A673 (cell line): ENCODE measurements around the gene DOCK6. TPM values are rescaled to one million over a fixed set of nuclear protein-coding genes. Genes with fewer than 3 reads are reported as not detected.

ENCODE experiments used
- BruUV-seq: library from RNA; stranded (reverse); fragments of 400-500 nt; replicated peaks from 2 replicates; lab custom pipeline; 2021; lab: Mats Ljungman, UMichigan
- CTCF ChIA-PET: fragments of 300-600 bp; sonication (Branson Sonifier 250); formaldehyde crosslinking; loops from one replicate; lab custom pipeline; 2022; ENCODE audit warnings: antibody characterized with exemption; lab: Charles Lee
- POLR2A ChIA-PET: fragments of 300-600 bp; sonication (Branson Sonifier 250); formaldehyde crosslinking; loops from one replicate; lab custom pipeline; 2022; ENCODE audit warnings: antibody characterized with exemption; ENCODE audit not compliant: low non-redundant PET; lab: Charles Lee
- DNase-seq: peaks from one replicate; pipeline ENCODE4 v3.0.0-alpha.2; 2015; ENCODE audit warnings: low spot score
- H3K27ac ChIP-seq: fragments of 200-600 bp; sonication (generic); 2 replicates; pipeline ENCODE4 v1.5.1; 2016; ENCODE audit warnings: mixed run types, low read depth, mild to moderate bottlenecking, mixed read lengths, antibody characterized with exemption, low read length; ENCODE audit not compliant: poor library complexity, severe bottlenecking
- H3K27me3 ChIP-seq: fragments of 200-600 bp; sonication (generic); replicated peaks from 2 replicates; pipeline ENCODE4 v1.6.1; 2017; ENCODE audit warnings: mixed run types, low read depth, mild to moderate bottlenecking, mixed read lengths, antibody characterized with exemption, low read length; ENCODE audit not compliant: insufficient read depth, poor library complexity
- H3K36me3 ChIP-seq: fragments of 200-600 bp; sonication (generic); 2 replicates; pipeline ENCODE4 v1.6.1; 2016; ENCODE audit warnings: mixed run types, mild to moderate bottlenecking, mixed read lengths, antibody characterized with exemption, low read length; ENCODE audit not compliant: insufficient read depth, poor library complexity, severe bottlenecking
- H3K4me1 ChIP-seq: fragments of 200-600 bp; sonication (generic); 2 replicates; pipeline ENCODE4 v1.6.1; 2017; ENCODE audit warnings: mixed run types, mild to moderate bottlenecking, mixed read lengths, antibody characterized with exemption, low read length; ENCODE audit not compliant: insufficient read depth, poor library complexity, severe bottlenecking
- H3K4me3 ChIP-seq: fragments of 200-600 bp; sonication (generic); 2 replicates; pipeline ENCODE4 v1.5.1; 2016; ENCODE audit warnings: low read depth, mixed run types, mild to moderate bottlenecking, mixed read lengths, low read length; ENCODE audit not compliant: poor library complexity, severe bottlenecking
- H3K9me3 ChIP-seq: fragments of 200-600 bp; sonication (generic); 2 replicates; pipeline ENCODE4 v1.6.1; 2016; ENCODE audit warnings: mixed run types, low read depth, mild to moderate bottlenecking, mixed read lengths, antibody characterized with exemption, low read length; ENCODE audit not compliant: poor library complexity, severe bottlenecking
- CTCF ChIP-seq: fragments of 300-800, 200-600 bp; sonication (generic); conservative IDR thresholded peaks from 2 replicates; pipeline ENCODE4 v1.5.1; 2017; ENCODE audit warnings: low read depth, mild to moderate bottlenecking, antibody characterized with exemption, low read length, moderate library complexity, mixed read lengths
- EZH2 ChIP-seq: fragments of 200-600 bp; sonication (generic); IDR thresholded peaks from 2 replicates; pipeline ENCODE4 v1.6.1; 2017; ENCODE audit warnings: borderline replicate concordance, low read depth, mild to moderate bottlenecking, mixed read lengths, antibody characterized with exemption, low read length; ENCODE audit not compliant: poor library complexity, severe bottlenecking
- intact Hi-C: fragments of 100-400 bp; cut with micrococcal nuclease; formaldehyde crosslinking; loops from one replicate; pipeline ENCODE4 v1.10.0; 2022; ENCODE audit not compliant: unreplicated experiment
- total RNA-seq: library from RNA; stranded (reverse); gene quantifications from 2 replicates; pipeline ENCODE4 v1.2.3, GENCODE V29; 2021

Gene DOCK6
- total RNA-seq, 1 experiment from 2014 or later, result 15.6 TPM

GRCh38 chr19:11171144-11171543, 91.2 kb downstream of the DOCK6 start:
- no TSS peak for BruUV-seq
- POLR2A ChIA-PET, result no interaction called here
- Histone ChIP-seq H3K4me3 (no peak overlapping the region), H3K27me3 (no peaks in the 10 kb centered on the region), H3K4me1 (no peaks in the 10 kb centered on the region), H3K36me3 (peaks cover 45% of the 10 kb centered on the region), H3K27ac (no peak overlapping the region), H3K9me3 (no peaks in the 10 kb centered on the region)
- CTCF ChIA-PET, result no interaction called here
- DNase-seq, result no peak
- no peak for TF ChIP-seq CTCF
- TF ChIP-seq EZH2, result no peak
- intact Hi-C loops, result no loop called here

GRCh38 chr19:11169896-11170678, 92.2 kb downstream of the DOCK6 start:
- Histone ChIP-seq H3K27ac (no peak overlapping the region), H3K4me3 (no peak overlapping the region), H3K27me3 (no peaks in the 10 kb centered on the region), H3K9me3 (no peaks in the 10 kb centered on the region), H3K4me1 (no peaks in the 10 kb centered on the region), H3K36me3 (peaks cover 42% of the 10 kb centered on the region)
- ChIA-PET CTCF (no interaction called here), POLR2A (no interaction called here)
- DNase-seq, result no peak
- TF ChIP-seq EZH2 (no peak), CTCF (no peak)
- intact Hi-C loops, result no loop called here
- BruUV-seq, result no TSS peak

- CTCF ChIA-PET, result interaction anchor here (0.6 kb wide), 1 partner anchor 42 kb away, joined by 4 read pairs; no protein-coding TSS in a partner anchor
Measured at GRCh38 chr19:11168568-11168967, 93.8 kb downstream of the DOCK6 start.

More at GRCh38 chr19:11168568-11168967, 93.8 kb downstream of the DOCK6 start:
- DNase-seq, result no peak
- BruUV-seq, result no TSS peak
- intact Hi-C loops, result no loop called here
- TF ChIP-seq CTCF (no peak), EZH2 (no peak)
- POLR2A ChIA-PET, result no interaction called here
- H3K27ac ChIP-seq, result no peak overlapping the region
- H3K4me1 ChIP-seq, result no peaks in the 10 kb centered on the region
- no peaks in the 10 kb centered on the region for H3K9me3 ChIP-seq
- H3K27me3 ChIP-seq, result no peaks in the 10 kb centered on the region
- peaks cover 39% of the 10 kb centered on the region for H3K36me3 ChIP-seq
- H3K4me3 ChIP-seq, result no peak overlapping the region
